GM23338 (cell line): ENCODE data around the gene MAPK4. TPM values are rescaled to one million over a fixed set of nuclear protein-coding genes. Genes with fewer than 3 reads are reported as not detected.
A peak's percentile ranks its signal among the peaks of the same experiment; 100 is the strongest.

Source experiments
- ATAC-seq: fragments of 200-7000 bp; cut with Tn5 transposase; 3 replicates; pipeline ENCODE4 v1.9.1; 2020
- DNase-seq: peaks from one replicate; pipeline ENCODE4 v3.0.0-alpha.2; 2015; ENCODE audit warnings: low spot score
- H2AFZ ChIP-seq: fragments of 200-600 bp; sonication (generic); 2 replicates; pipeline ENCODE4 v1.8.0; 2016; ENCODE audit warnings: antibody characterized with exemption, mild to moderate bottlenecking, moderate library complexity
- H3F3A ChIP-seq: fragments of 200-600 bp; sonication (generic); replicated peaks from 2 replicates; pipeline ENCODE4 v1.8.0; 2017; ENCODE audit warnings: antibody characterized with exemption, mixed run types, low read depth
- H3K27ac ChIP-seq: fragments of 200-600 bp; sonication (generic); 2 replicates; pipeline ENCODE4 v1.6.1; 2016; ENCODE audit warnings: low read depth
- H3K27me3 ChIP-seq: fragments of 200-600 bp; sonication (generic); 2 replicates; pipeline ENCODE4 v1.8.0; 2016; ENCODE audit warnings: mild to moderate bottlenecking, mixed run types, moderate library complexity; ENCODE audit not compliant: insufficient read depth
- H3K36me3 ChIP-seq: fragments of 200-600 bp; sonication (generic); 2 replicates; pipeline ENCODE4 v1.8.0; 2016; ENCODE audit warnings: mild to moderate bottlenecking; ENCODE audit not compliant: insufficient read depth
- H3K4me1 ChIP-seq: fragments of 200-600 bp; sonication (generic); 2 replicates; pipeline ENCODE4 v1.8.0; 2016; ENCODE audit warnings: mild to moderate bottlenecking, moderate library complexity; ENCODE audit not compliant: insufficient read depth
- H3K4me2 ChIP-seq: fragments of 200-600 bp; sonication (generic); 2 replicates; pipeline ENCODE4 v1.7.1; 2017; ENCODE audit warnings: mixed run types
- H3K4me3 ChIP-seq: fragments of 200-600 bp; sonication (generic); 2 replicates; pipeline ENCODE4 v1.6.1; 2016; ENCODE audit warnings: mixed run types
- H3K79me2 ChIP-seq: fragments of 200-600 bp; sonication (generic); replicated peaks from 2 replicates; pipeline ENCODE4 v1.8.0; 2017; ENCODE audit warnings: mild to moderate bottlenecking; ENCODE audit not compliant: insufficient read depth
- H3K9me2 ChIP-seq: fragments of 200-600 bp; sonication (generic); 2 replicates; pipeline ENCODE4 v1.8.0; 2017; ENCODE audit not compliant: insufficient read depth
- H4K20me1 ChIP-seq: fragments of 200-600 bp; sonication (generic); replicated peaks from 2 replicates; pipeline ENCODE4 v1.8.0; 2017; ENCODE audit warnings: mild to moderate bottlenecking; ENCODE audit not compliant: insufficient read depth
- H3K27ac Mint-ChIP-seq: 2 replicates; pipeline ENCODE4 v1.8.0; 2020; ENCODE audit warnings: inconsistent platforms, mild to moderate bottlenecking, moderate library complexity, mixed read lengths
- H3K27me3 Mint-ChIP-seq: 3 replicates; pipeline ENCODE4 v1.8.0; 2022; ENCODE audit warnings: low read depth, mild to moderate bottlenecking, moderate library complexity, mixed read lengths, inconsistent platforms; ENCODE audit not compliant: insufficient read depth, poor library complexity
- H3K36me3 Mint-ChIP-seq: 3 replicates; pipeline ENCODE4 v1.8.0; 2021; ENCODE audit warnings: low read depth, mild to moderate bottlenecking, inconsistent platforms, moderate library complexity, mixed read lengths
- H3K4me1 Mint-ChIP-seq: 3 replicates; pipeline ENCODE4 v1.8.0; 2020; ENCODE audit warnings: mild to moderate bottlenecking, inconsistent platforms, mixed read lengths
- H3K4me3 Mint-ChIP-seq: 3 replicates; pipeline ENCODE4 v1.8.0; 2021; ENCODE audit warnings: moderate library complexity, mild to moderate bottlenecking, inconsistent platforms, mixed read lengths
- H3K9me3 Mint-ChIP-seq: 3 replicates; pipeline ENCODE4 v1.8.0; 2020; ENCODE audit warnings: moderate library complexity, mild to moderate bottlenecking, inconsistent platforms, mixed read lengths
- CREB1 ChIP-seq: fragments of 250-450 bp; sonication (Bioruptor Pico); IDR thresholded peaks from 2 replicates; pipeline ENCODE4 v1.5.0; 2020; ENCODE audit warnings: low read depth, mild to moderate bottlenecking, moderate library complexity
- CTCF ChIP-seq, 2 experiments: fragments of 200-600 bp in 1 of 2; sonication (generic) in 1 of 2; conservative IDR thresholded peaks; 2 replicates each; pipeline versions ENCODE4 v1.5.1 to v1.6.1; 2016 to 2017; ENCODE audit warnings: antibody characterized with exemption in 2 of 2, low read depth in 2 of 2, mild to moderate bottlenecking in 2 of 2, moderate library complexity in 1 of 2
- EZH2 ChIP-seq: fragments of 200-600 bp; sonication (generic); IDR thresholded peaks from one replicate; pipeline ENCODE4 v1.8.0; 2017; ENCODE audit warnings: antibody characterized with exemption, mild to moderate bottlenecking, low read depth; ENCODE audit not compliant: unreplicated experiment
- EZH2phosphoT487 ChIP-seq: fragments of 200-600 bp; sonication (generic); IDR thresholded peaks from one replicate; pipeline ENCODE4 v1.8.1; 2018; ENCODE audit warnings: antibody characterized with exemption; ENCODE audit not compliant: unreplicated experiment
- JUNB ChIP-seq: IDR thresholded peaks from one replicate; pipeline ENCODE4 v1.6.1; 2016; ENCODE audit warnings: antibody characterized with exemption; ENCODE audit not compliant: unreplicated experiment
- NANOG ChIP-seq: IDR thresholded peaks from 2 replicates; pipeline ENCODE4 v1.6.1; 2016; ENCODE audit warnings: antibody characterized with exemption, borderline replicate concordance
- POLR2AphosphoS5 ChIP-seq: IDR thresholded peaks from 2 replicates; pipeline ENCODE4 v1.6.1; 2016; ENCODE audit warnings: antibody characterized with exemption, low read depth
- STAT1 ChIP-seq: IDR thresholded peaks from one replicate; pipeline ENCODE4 v1.6.1; 2016; ENCODE audit warnings: antibody characterized with exemption; ENCODE audit not compliant: unreplicated experiment
- ZNF114 ChIP-seq: fragments of 250-450 bp; sonication (Bioruptor Pico); IDR thresholded peaks from 2 replicates; pipeline ENCODE4 v1.5.0; 2020; ENCODE audit warnings: mild to moderate bottlenecking, moderate library complexity
- ZNF331 ChIP-seq: fragments of 250-450 bp; sonication (Bioruptor Pico); IDR thresholded peaks from 2 replicates; pipeline ENCODE4 v1.5.0; 2020; ENCODE audit warnings: low read depth, mild to moderate bottlenecking, moderate library complexity
- polyA plus RNA-seq: library from polyadenylated mRNA; unstranded; fragments of >200 nt; fragmentation: Nextera tagmentation; extraction: Ambion mirVana; gene quantifications from 2 replicates; pipeline ENCODE4 v1.2.1, GENCODE V29; 2016
- total RNA-seq: library from RNA; depleted of rRNA; stranded (reverse); fragments of >200 nt; shearing (Covaris generic); gene quantifications from 2 replicates; pipeline ENCODE4 v1.2.3, GENCODE V29; 2014
- TF ChIP-seq, protein P1 (sequence below): IDR thresholded peaks from one replicate; pipeline ENCODE4 v1.6.1; 2018; ENCODE audit warnings: antibody characterized with exemption; ENCODE audit not compliant: unreplicated experiment
- TF ChIP-seq, protein P2 (sequence below): IDR thresholded peaks from 2 replicates; pipeline ENCODE4 v1.6.1; 2016; ENCODE audit warnings: antibody characterized with exemption

Gene MAPK4
- total and polyA plus RNA-seq, 2 experiments from 2014 or later, result 1.3 to 4.4 TPM

DNA sequence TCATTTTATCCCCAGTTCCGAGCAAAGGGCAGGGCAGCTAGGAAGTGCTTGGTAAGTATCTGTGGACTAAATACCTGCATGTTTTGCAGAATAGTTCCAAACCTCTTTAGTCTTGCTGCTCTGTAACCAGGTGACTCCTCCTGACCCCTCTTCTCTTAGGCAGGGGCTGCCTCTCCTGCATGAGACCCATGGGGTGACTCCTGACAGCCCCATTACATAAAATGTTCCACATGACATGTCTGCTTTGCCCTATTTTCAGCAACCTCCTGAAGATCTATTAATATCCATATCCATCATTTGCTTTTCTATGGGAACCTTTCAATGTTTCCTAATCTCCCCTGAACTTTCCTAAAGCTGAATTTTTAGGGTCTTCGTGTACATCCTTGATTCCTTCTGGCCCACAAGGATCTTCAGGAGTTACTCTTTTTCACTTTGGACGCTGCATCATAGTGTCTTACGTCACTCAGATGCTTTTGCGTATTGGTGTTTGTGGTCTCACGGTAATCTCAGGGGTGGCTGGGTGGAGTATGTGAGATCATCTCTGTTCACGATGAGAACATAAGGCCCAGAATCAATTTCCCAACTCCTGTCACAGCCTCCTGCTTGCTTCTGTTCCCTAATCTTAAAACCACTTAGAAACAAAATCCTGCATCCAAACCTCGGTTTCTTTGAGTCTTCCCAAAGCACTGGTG, 76.6 kb downstream of the MAPK4 start (continued):
- TF ChIP-seq CTCF (conservative IDR thresholded peaks at IDR 0.05; ENCODE audit: low read depth in 2 of 2) (no peak), ZNF114 (CRISPR knock-in tag) (no peak), STAT1 (no peak), EZH2phosphoT487 (no peak), NANOG (no peak), CREB1 (CRISPR knock-in tag) (no peak), POLR2AphosphoS5 (no peak), ZNF331 (CRISPR knock-in tag) (no peak), JUNB (no peak)
- TF ChIP-seq, protein P1, sequence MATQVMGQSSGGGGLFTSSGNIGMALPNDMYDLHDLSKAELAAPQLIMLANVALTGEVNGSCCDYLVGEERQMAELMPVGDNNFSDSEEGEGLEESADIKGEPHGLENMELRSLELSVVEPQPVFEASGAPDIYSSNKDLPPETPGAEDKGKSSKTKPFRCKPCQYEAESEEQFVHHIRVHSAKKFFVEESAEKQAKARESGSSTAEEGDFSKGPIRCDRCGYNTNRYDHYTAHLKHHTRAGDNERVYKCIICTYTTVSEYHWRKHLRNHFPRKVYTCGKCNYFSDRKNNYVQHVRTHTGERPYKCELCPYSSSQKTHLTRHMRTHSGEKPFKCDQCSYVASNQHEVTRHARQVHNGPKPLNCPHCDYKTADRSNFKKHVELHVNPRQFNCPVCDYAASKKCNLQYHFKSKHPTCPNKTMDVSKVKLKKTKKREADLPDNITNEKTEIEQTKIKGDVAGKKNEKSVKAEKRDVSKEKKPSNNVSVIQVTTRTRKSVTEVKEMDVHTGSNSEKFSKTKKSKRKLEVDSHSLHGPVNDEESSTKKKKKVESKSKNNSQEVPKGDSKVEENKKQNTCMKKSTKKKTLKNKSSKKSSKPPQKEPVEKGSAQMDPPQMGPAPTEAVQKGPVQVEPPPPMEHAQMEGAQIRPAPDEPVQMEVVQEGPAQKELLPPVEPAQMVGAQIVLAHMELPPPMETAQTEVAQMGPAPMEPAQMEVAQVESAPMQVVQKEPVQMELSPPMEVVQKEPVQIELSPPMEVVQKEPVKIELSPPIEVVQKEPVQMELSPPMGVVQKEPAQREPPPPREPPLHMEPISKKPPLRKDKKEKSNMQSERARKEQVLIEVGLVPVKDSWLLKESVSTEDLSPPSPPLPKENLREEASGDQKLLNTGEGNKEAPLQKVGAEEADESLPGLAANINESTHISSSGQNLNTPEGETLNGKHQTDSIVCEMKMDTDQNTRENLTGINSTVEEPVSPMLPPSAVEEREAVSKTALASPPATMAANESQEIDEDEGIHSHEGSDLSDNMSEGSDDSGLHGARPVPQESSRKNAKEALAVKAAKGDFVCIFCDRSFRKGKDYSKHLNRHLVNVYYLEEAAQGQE, result no peak
- TF ChIP-seq, protein P2, sequence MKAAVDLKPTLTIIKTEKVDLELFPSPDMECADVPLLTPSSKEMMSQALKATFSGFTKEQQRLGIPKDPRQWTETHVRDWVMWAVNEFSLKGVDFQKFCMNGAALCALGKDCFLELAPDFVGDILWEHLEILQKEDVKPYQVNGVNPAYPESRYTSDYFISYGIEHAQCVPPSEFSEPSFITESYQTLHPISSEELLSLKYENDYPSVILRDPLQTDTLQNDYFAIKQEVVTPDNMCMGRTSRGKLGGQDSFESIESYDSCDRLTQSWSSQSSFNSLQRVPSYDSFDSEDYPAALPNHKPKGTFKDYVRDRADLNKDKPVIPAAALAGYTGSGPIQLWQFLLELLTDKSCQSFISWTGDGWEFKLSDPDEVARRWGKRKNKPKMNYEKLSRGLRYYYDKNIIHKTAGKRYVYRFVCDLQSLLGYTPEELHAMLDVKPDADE, result no peak

GRCh38 chr18:50638016-50638883, 78.4 kb downstream of the MAPK4 start:
- H3K27ac ChIP-seq, result no peak overlapping the region
- TF ChIP-seq ZNF331 (CRISPR knock-in tag) (no peak), EZH2phosphoT487 (no peak), EZH2 (no peak), ZNF114 (CRISPR knock-in tag) (no peak), POLR2AphosphoS5 (no peak), STAT1 (no peak)
- TF ChIP-seq, protein P1, result no peak

More at GRCh38 chr18:50638016-50638883, 78.4 kb downstream of the MAPK4 start:
- H3K9me2 ChIP-seq, result peaks cover 8% of the 10 kb centered on the region
- no peaks in the 10 kb centered on the region for H3K79me2 ChIP-seq
- no peak overlapping the region for H3K27ac Mint-ChIP-seq
- no peaks in the 10 kb centered on the region for H4K20me1 ChIP-seq
- no peaks in the 10 kb centered on the region for H3K36me3 Mint-ChIP-seq
- H3K4me2 ChIP-seq, result no peak overlapping the region
- no peaks in the 10 kb centered on the region for H3K36me3 ChIP-seq
- H2AFZ ChIP-seq, result no peak overlapping the region
- no peaks in the 10 kb centered on the region for H3K4me1 ChIP-seq
- H3K4me1 Mint-ChIP-seq, result peaks cover 9% of the 10 kb centered on the region
- H3K27me3 Mint-ChIP-seq, result no peaks in the 10 kb centered on the region
- no peak for DNase-seq
- H3K4me3 ChIP-seq, result no peak overlapping the region
- ATAC-seq, result peak; percentile 48; the same call in 2 of the 3 replicates
- no peaks in the 10 kb centered on the region for H3F3A ChIP-seq
- no peaks in the 10 kb centered on the region for H3K27me3 ChIP-seq
- no peaks in the 10 kb centered on the region for H3K9me3 Mint-ChIP-seq
- no peak overlapping the region for H3K4me3 Mint-ChIP-seq
